Measurements from ENCODE around the gene DNAJC1. TPM values are rescaled to one million over a fixed set of nuclear protein-coding genes. Genes with fewer than 3 reads are reported as not detected.

DNAJC1 gene
- total RNA-seq, 1 donor from 2014 or later = 66.8 TPM

DNA sequence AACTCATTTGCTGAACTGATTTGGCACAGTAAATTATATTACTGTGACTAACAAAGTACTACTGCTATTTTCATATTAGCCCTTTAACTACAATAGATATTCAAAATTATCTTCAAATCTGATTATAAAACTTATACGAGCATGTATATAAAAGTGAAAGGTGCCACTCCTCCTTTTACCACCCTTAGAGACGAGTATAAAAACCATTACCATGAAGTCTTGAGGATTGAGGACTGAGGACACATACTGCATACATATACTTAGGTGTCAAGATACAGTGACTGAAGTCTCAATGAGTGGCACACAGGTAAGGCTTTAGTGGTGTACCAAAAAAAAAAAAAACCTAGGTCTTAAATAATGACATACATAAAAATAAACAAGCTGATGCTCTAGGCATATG is 98.6 kb downstream of the DNAJC1 start:
- Mint-ChIP-seq H3K4me1 (ENCODE audit: low read depth, unreplicated experiment) (no peaks in the 10 kb centered on the region), H3K4me3 (ENCODE audit: unreplicated experiment) (no peak overlapping the region), H3K9me3 (ENCODE audit: unreplicated experiment) (no peaks in the 10 kb centered on the region), H3K36me3 (ENCODE audit: low read depth, unreplicated experiment) (peaks cover 8% of the 10 kb centered on the region), H3K27me3 (ENCODE audit: low read depth, unreplicated experiment) (no peaks in the 10 kb centered on the region), H3K27ac (ENCODE audit: unreplicated experiment) (no peak overlapping the region)
- Histone ChIP-seq H3K4me3 (ENCODE audit: insufficient read depth, low read depth, low read length) (no peak overlapping the region), H3K4me1 (ENCODE audit: insufficient read depth, low read length) (no peaks in the 10 kb centered on the region), H4K20me1 (ENCODE audit: insufficient read depth, low read length) (no peaks in the 10 kb centered on the region), H3K27ac (ENCODE audit: low read depth, low read length) (no peak overlapping the region), H3K27me3 (ENCODE audit: insufficient read depth, low read length) (no peaks in the 10 kb centered on the region), H3K79me2 (ENCODE audit: insufficient read depth, low read length) (no peaks in the 10 kb centered on the region), H2AFZ (ENCODE audit: low read depth, low read length) (no peak overlapping the region), H3K36me3 (ENCODE audit: insufficient read depth, low read length) (peaks cover 7% of the 10 kb centered on the region), H3K9me3 (ENCODE audit: insufficient read depth, low read depth, low read length) (no peaks in the 10 kb centered on the region), H3K9ac (ENCODE audit: low read length) (no peak overlapping the region), H3K4me2 (ENCODE audit: low read length) (no peak overlapping the region)
- TF ChIP-seq, protein P1, sequence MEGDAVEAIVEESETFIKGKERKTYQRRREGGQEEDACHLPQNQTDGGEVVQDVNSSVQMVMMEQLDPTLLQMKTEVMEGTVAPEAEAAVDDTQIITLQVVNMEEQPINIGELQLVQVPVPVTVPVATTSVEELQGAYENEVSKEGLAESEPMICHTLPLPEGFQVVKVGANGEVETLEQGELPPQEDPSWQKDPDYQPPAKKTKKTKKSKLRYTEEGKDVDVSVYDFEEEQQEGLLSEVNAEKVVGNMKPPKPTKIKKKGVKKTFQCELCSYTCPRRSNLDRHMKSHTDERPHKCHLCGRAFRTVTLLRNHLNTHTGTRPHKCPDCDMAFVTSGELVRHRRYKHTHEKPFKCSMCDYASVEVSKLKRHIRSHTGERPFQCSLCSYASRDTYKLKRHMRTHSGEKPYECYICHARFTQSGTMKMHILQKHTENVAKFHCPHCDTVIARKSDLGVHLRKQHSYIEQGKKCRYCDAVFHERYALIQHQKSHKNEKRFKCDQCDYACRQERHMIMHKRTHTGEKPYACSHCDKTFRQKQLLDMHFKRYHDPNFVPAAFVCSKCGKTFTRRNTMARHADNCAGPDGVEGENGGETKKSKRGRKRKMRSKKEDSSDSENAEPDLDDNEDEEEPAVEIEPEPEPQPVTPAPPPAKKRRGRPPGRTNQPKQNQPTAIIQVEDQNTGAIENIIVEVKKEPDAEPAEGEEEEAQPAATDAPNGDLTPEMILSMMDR (IDR thresholded peaks at IDR 0.05; ENCODE audit: insufficient read depth, low read depth, low read length) = no peak
- no peak for TF ChIP-seq EZH2 (IDR thresholded peaks at IDR 0.05; ENCODE audit: insufficient read depth, low read length)
- DNase-seq (ENCODE audit: low read depth) (no peak), FAIRE-seq (no peak)

DNA sequence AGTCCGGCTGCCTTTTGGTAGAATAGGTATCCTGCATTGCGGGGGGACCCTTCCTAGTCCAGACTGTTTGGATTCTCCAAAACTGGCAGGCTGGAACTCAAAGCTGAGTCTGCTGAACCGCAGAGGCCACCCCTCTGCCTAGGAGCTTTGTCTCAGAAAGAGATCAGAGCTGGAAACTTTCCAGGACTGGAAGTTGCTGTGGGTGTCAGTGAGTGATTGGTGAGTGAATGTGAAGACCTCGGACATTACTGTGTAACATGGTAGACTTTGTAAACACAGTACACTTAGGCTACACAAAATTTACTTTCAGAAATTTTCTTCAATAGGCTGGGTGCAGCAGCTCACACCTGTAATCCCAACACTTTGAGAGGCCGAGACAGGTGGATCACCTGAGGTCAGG is 103.8 kb downstream of the DNAJC1 start:
- Mint-ChIP-seq H3K4me3 (ENCODE audit: unreplicated experiment) (no peak overlapping the region), H3K27me3 (ENCODE audit: low read depth, unreplicated experiment) (no peaks in the 10 kb centered on the region), H3K27ac (ENCODE audit: unreplicated experiment) (no peak overlapping the region), H3K4me1 (ENCODE audit: low read depth, unreplicated experiment) (no peaks in the 10 kb centered on the region), H3K36me3 (ENCODE audit: low read depth, unreplicated experiment) (peaks cover 20% of the 10 kb centered on the region), H3K9me3 (ENCODE audit: unreplicated experiment) (no peaks in the 10 kb centered on the region)
- Histone ChIP-seq H3K36me3 (ENCODE audit: insufficient read depth, low read length) (peaks cover 7% of the 10 kb centered on the region), H3K9ac (ENCODE audit: low read length) (no peak overlapping the region), H3K4me1 (ENCODE audit: insufficient read depth, low read length) (no peaks in the 10 kb centered on the region), H2AFZ (ENCODE audit: low read depth, low read length) (no peak overlapping the region), H3K9me3 (ENCODE audit: insufficient read depth, low read depth, low read length) (no peaks in the 10 kb centered on the region), H3K4me2 (ENCODE audit: low read length) (no peak overlapping the region), H4K20me1 (ENCODE audit: insufficient read depth, low read length) (no peaks in the 10 kb centered on the region), H3K27me3 (ENCODE audit: insufficient read depth, low read length) (no peaks in the 10 kb centered on the region), H3K79me2 (ENCODE audit: insufficient read depth, low read length) (no peaks in the 10 kb centered on the region), H3K4me3 (ENCODE audit: insufficient read depth, low read depth, low read length) (no peak overlapping the region), H3K27ac (ENCODE audit: low read depth, low read length) (no peak overlapping the region)
- DNase-seq (ENCODE audit: low read depth) = no peak
- TF ChIP-seq EZH2 (IDR thresholded peaks at IDR 0.05; ENCODE audit: insufficient read depth, low read length) = no peak
- TF ChIP-seq, protein P1 (IDR thresholded peaks at IDR 0.05; ENCODE audit: insufficient read depth, low read depth, low read length) = no peak
- no peak for FAIRE-seq

DNA sequence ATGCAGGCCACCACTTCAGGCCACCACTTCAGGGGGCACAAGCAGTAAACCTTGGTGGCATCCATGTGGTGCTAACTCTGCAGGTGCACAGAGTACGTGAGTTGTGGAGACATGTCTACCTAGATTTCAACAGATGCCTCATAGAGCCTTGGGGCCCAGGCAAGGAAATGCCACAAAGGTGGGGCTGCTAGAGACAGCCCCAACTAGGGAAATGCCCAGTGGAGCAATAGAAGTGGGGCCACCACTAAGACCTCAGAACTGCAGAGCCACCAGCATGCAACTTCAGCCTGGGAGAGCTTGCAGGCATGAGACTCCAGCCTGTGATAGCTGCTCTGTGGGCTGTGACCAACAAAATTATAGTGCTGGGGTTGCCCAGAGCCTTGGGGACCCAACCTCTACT is 107.6 kb downstream of the DNAJC1 start:
- Histone ChIP-seq H3K4me1 (ENCODE audit: insufficient read depth, low read length) (no peaks in the 10 kb centered on the region), H3K9ac (ENCODE audit: low read length) (no peak overlapping the region), H3K9me3 (ENCODE audit: insufficient read depth, low read depth, low read length) (no peaks in the 10 kb centered on the region), H3K79me2 (ENCODE audit: insufficient read depth, low read length) (no peaks in the 10 kb centered on the region), H3K36me3 (ENCODE audit: insufficient read depth, low read length) (peaks cover 2% of the 10 kb centered on the region), H3K27ac (ENCODE audit: low read depth, low read length) (no peak overlapping the region), H3K4me2 (ENCODE audit: low read length) (no peak overlapping the region), H3K4me3 (ENCODE audit: insufficient read depth, low read depth, low read length) (no peak overlapping the region), H2AFZ (ENCODE audit: low read depth, low read length) (no peak overlapping the region), H4K20me1 (ENCODE audit: insufficient read depth, low read length) (no peaks in the 10 kb centered on the region), H3K27me3 (ENCODE audit: insufficient read depth, low read length) (no peaks in the 10 kb centered on the region)
- peaks cover 7% of the 10 kb centered on the region for H3K9me3 Mint-ChIP-seq (ENCODE audit: unreplicated experiment)
- peaks cover 31% of the 10 kb centered on the region for H3K36me3 Mint-ChIP-seq (ENCODE audit: low read depth, unreplicated experiment)
- H3K27me3 Mint-ChIP-seq (ENCODE audit: low read depth, unreplicated experiment) = no peaks in the 10 kb centered on the region
- no peak for FAIRE-seq
- no peaks in the 10 kb centered on the region for H3K4me1 Mint-ChIP-seq (ENCODE audit: low read depth, unreplicated experiment)
- no peak overlapping the region for H3K27ac Mint-ChIP-seq (ENCODE audit: unreplicated experiment)
- TF ChIP-seq, protein P1 (IDR thresholded peaks at IDR 0.05; ENCODE audit: insufficient read depth, low read depth, low read length) = no peak
- no peak for TF ChIP-seq EZH2 (IDR thresholded peaks at IDR 0.05; ENCODE audit: insufficient read depth, low read length)
- DNase-seq (ENCODE audit: low read depth) = no peak
- H3K4me3 Mint-ChIP-seq (ENCODE audit: unreplicated experiment) = no peak overlapping the region

Data from astrocyte (in vitro differentiated cells and primary cell).